C4-2B (cell line): ENCODE data around the gene DPF3.

Experiments used
- H3K27ac ChIP-seq: fragments of 450-650 bp; 2 replicates; pipeline ENCODE4 v1.5.1; 2017
- CTCF ChIP-seq: fragments of 450-650 bp; conservative IDR thresholded peaks from 2 replicates; pipeline ENCODE4 v1.5.1; 2017; ENCODE audit warnings: mild to moderate bottlenecking
- ZFX ChIP-seq: fragments of 450-650 bp; IDR thresholded peaks from 2 replicates; pipeline ENCODE4 v1.6.1; 2017

The DPF3 gene

GRCh38 chr14:72685456-72685855 lies 208.4 kb downstream of the DPF3 start:
- no peak overlapping the region for H3K27ac ChIP-seq
- no peak for TF ChIP-seq CTCF
- TF ChIP-seq ZFX, result no peak

GRCh38 chr14:72683787-72684186 lies 210.1 kb downstream of the DPF3 start:
- H3K27ac ChIP-seq, result no peak overlapping the region
- TF ChIP-seq ZFX (no peak), CTCF (no peak)

GRCh38 chr14:72682188-72682587 lies 211.7 kb downstream of the DPF3 start:
- TF ChIP-seq ZFX (no peak), CTCF (no peak)
- no peak overlapping the region for H3K27ac ChIP-seq

GRCh38 chr14:72680853-72681640 lies 212.9 kb downstream of the DPF3 start:
- TF ChIP-seq CTCF, result no peak
- no peak for TF ChIP-seq ZFX
- H3K27ac ChIP-seq, result no peak overlapping the region

- TF ChIP-seq CTCF (no peak), ZFX (no peak)
- no peak overlapping the region for H3K27ac ChIP-seq
Observed at GRCh38 chr14:72679536-72680151, 214.3 kb downstream of the DPF3 start.

- no peak for TF ChIP-seq CTCF
- no peak for TF ChIP-seq ZFX
- no peak overlapping the region for H3K27ac ChIP-seq
Observed at GRCh38 chr14:72679141-72679535, 214.8 kb downstream of the DPF3 start.

DNA sequence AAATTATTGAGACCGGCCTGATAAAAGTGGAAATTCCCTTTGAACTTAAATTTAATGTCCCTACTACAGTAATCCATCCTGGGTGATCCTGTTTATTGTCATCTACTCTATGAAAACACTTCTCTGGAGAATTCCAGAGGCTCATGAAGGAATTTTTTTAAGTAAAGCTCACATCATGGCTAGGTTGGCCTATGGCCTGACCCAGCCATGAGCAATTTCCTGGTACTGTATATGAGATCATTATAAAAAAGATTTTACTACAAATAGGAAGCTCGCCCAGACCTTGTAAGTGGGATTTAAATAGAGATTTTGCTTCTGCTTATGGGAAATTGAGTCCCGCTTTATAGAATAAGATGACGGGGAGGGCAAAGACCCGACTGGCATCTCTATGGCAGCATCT lies 215.5 kb downstream of the DPF3 start:
- no peak overlapping the region for H3K27ac ChIP-seq
- TF ChIP-seq ZFX (no peak), CTCF (no peak)
